ENCODE measurements around the gene COL6A2. TPM values are rescaled to one million over a fixed set of nuclear protein-coding genes. Genes with fewer than 3 reads are reported as not detected.
"Not testable (repeated sequence)": the region's sequence is repeated elsewhere in the genome, so short reads cannot be mapped to it uniquely, and the experiment has no call there.

COL6A2 gene
- total RNA-seq, 1 experiment from 2014 or later, result 22.0 TPM

DNA sequence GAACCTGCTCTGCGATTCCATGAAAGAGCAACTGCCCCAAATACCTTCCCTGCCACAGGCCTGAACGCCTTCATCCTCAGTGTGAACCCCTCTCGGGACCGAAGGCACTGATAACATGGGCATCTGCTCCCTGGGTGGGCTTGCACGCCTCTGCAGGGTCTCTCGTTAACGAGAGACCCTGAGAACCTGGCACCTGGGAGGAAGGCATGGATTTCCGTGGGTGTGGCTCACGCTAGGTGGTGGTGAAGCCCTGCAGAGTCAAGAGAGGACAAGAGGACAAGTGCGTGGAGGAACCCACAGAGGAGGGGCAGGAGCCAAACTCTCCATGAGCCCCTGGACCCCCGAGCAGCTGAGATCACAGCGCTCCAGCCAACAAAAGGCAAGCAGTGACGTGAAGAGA is 26.8 kb upstream of the COL6A2 start:
- no TSS peak for BruUV-seq (replicated peaks)
- POLR2A ChIA-PET (ENCODE audit: unreplicated experiment), result no interaction called here
- H3K4me3 ChIP-seq, result no peak overlapping the region
- intact Hi-C loops (cut with micrococcal nuclease; ENCODE audit: unreplicated experiment), result no loop called here
- H3F3A ChIP-seq (ENCODE audit: insufficient read depth, low read depth), result no peaks in the 10 kb centered on the region
- no peaks in the 10 kb centered on the region for H3K79me2 ChIP-seq (ENCODE audit: low read depth)
- no peaks in the 10 kb centered on the region for H3K27me3 ChIP-seq (ENCODE audit: insufficient read depth, low read depth)
- H4K20me1 ChIP-seq (ENCODE audit: insufficient read depth), result no peaks in the 10 kb centered on the region
- TF ChIP-seq EZH2 (IDR thresholded peaks at IDR 0.05; ENCODE audit: low read depth) (no peak), CTCF (conservative IDR thresholded peaks at IDR 0.05) (no peak)
- no peaks in the 10 kb centered on the region for H3K36me3 ChIP-seq (ENCODE audit: low read depth)
- H3K4me2 ChIP-seq, result no peak overlapping the region
- H3K9me2 ChIP-seq (ENCODE audit: insufficient read depth), result no peaks in the 10 kb centered on the region
- no peaks in the 10 kb centered on the region for H3K9me3 ChIP-seq (ENCODE audit: insufficient read depth, low read depth)
- H3K27ac ChIP-seq, result no peak overlapping the region
- H3K4me1 ChIP-seq (replicated peaks; ENCODE audit: insufficient read depth), result peaks cover 1% of the 10 kb centered on the region
- CTCF ChIA-PET, result no interaction called here
- DNase-seq, result no peak
- H2AFZ ChIP-seq, result no peak overlapping the region

GRCh38 chr21:46076724-46077123 is 21.2 kb upstream of the COL6A2 start:
- H3K36me3 ChIP-seq (ENCODE audit: low read depth); H3K79me2 ChIP-seq (ENCODE audit: low read depth); H3K9me3 ChIP-seq (ENCODE audit: insufficient read depth, low read depth); H2AFZ ChIP-seq; POLR2A ChIA-PET (ENCODE audit: unreplicated experiment); H3K27me3 ChIP-seq (ENCODE audit: insufficient read depth, low read depth); H3K4me3 ChIP-seq; H3K4me1 ChIP-seq (replicated peaks; ENCODE audit: insufficient read depth); H3K4me2 ChIP-seq; H4K20me1 ChIP-seq (ENCODE audit: insufficient read depth); intact Hi-C loops (cut with micrococcal nuclease; ENCODE audit: unreplicated experiment); H3K9me2 ChIP-seq (ENCODE audit: insufficient read depth); BruUV-seq (replicated peaks); CTCF ChIA-PET; H3K27ac ChIP-seq; DNase-seq; H3F3A ChIP-seq (ENCODE audit: insufficient read depth, low read depth): not testable (repeated sequence)

DNA sequence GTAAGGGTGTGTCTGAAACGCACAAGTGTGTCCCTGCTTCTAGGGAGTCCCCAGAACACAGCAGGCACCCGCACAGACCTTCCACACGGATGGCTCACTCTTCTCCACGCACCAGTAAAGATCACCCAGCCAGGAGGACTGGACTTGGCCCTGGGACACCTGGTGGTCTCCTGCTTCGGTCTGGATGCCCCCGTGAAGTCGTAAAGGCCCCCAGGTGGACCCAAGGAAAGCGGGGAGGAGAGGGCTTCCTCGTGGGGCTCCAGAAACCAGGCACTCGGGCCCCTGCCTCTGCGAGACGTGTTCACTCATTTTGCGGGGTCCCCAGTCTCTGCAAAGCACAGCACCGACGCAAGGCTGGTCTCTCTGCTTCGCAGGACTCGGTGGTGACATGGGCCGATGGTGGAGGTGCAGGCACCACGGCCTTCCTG is 20.2 kb upstream of the COL6A2 start:
- H3K4me1 ChIP-seq (replicated peaks; ENCODE audit: insufficient read depth), result no peaks in the 10 kb centered on the region
- intact Hi-C loops (cut with micrococcal nuclease; ENCODE audit: unreplicated experiment), result no loop called here
- H3K9me2 ChIP-seq (ENCODE audit: insufficient read depth), result no peaks in the 10 kb centered on the region
- no peaks in the 10 kb centered on the region for H3K9me3 ChIP-seq (ENCODE audit: insufficient read depth, low read depth)
- H3K27me3 ChIP-seq (ENCODE audit: insufficient read depth, low read depth), result no peaks in the 10 kb centered on the region
- CTCF ChIA-PET, result no interaction called here
- DNase-seq, result no peak
- no peak overlapping the region for H2AFZ ChIP-seq
- POLR2A ChIA-PET (ENCODE audit: unreplicated experiment), result no interaction called here
- no peaks in the 10 kb centered on the region for H4K20me1 ChIP-seq (ENCODE audit: insufficient read depth)
- H3K4me2 ChIP-seq, result no peak overlapping the region
- H3F3A ChIP-seq (ENCODE audit: insufficient read depth, low read depth), result no peaks in the 10 kb centered on the region
- no peaks in the 10 kb centered on the region for H3K36me3 ChIP-seq (ENCODE audit: low read depth)
- TF ChIP-seq EZH2 (IDR thresholded peaks at IDR 0.05; ENCODE audit: low read depth) (no peak), CTCF (conservative IDR thresholded peaks at IDR 0.05) (no peak)
- H3K4me3 ChIP-seq, result no peak overlapping the region
- H3K27ac ChIP-seq, result no peak overlapping the region
- BruUV-seq (replicated peaks), result no TSS peak
- H3K79me2 ChIP-seq (ENCODE audit: low read depth), result no peaks in the 10 kb centered on the region

DNA sequence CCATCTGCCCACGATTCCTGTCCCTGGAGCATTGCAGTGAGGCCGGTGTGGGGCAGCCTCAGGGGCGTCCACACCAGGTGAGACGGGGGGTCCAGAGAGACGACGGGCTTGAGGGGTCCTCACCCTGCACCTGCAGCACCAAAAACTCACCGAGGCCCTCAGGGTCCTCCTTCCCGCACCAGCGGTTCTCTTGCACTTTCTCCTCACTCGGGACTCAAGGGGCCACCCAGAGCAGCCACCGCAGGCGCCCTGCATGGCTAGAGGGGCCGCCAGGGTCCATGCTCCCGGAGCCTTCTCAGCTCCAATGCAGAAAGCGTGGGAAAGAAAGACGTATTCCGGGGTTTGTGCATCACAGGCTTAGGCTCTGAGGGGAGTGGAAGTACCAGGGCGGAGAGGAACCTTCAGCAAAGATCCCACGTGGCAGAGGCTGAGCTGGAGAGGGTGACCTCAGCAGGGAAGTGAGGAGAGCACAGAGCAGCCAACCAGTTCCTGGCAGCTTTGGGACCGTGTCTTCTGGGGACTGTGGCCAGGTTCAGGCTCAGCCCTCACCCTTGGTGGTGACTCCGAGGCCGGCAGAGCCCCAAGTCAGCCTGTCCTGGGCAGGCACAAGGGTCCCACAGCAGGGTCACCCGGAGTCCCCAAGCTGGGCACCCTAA is 19.5 kb upstream of the COL6A2 start:
- intact Hi-C loops (cut with micrococcal nuclease; ENCODE audit: unreplicated experiment), result no loop called here
- POLR2A ChIA-PET (ENCODE audit: unreplicated experiment), result no interaction called here

More for the DNA sequence above, 19.5 kb upstream of the COL6A2 start:
- CTCF ChIA-PET, result no interaction called here
- no peaks in the 10 kb centered on the region for H3K4me1 ChIP-seq (replicated peaks; ENCODE audit: insufficient read depth)
- H3K4me3 ChIP-seq, result no peak overlapping the region
- H3K9me3 ChIP-seq (ENCODE audit: insufficient read depth, low read depth), result no peaks in the 10 kb centered on the region
- H3K36me3 ChIP-seq (ENCODE audit: low read depth), result no peaks in the 10 kb centered on the region
- no peaks in the 10 kb centered on the region for H3K9me2 ChIP-seq (ENCODE audit: insufficient read depth)
- H2AFZ ChIP-seq, result no peak overlapping the region
- no TSS peak for BruUV-seq (replicated peaks)
- H3K27me3 ChIP-seq (ENCODE audit: insufficient read depth, low read depth), result no peaks in the 10 kb centered on the region
- H4K20me1 ChIP-seq (ENCODE audit: insufficient read depth), result no peaks in the 10 kb centered on the region
- no peak for DNase-seq
- no peak overlapping the region for H3K4me2 ChIP-seq
- TF ChIP-seq EZH2 (IDR thresholded peaks at IDR 0.05; ENCODE audit: low read depth), result no peak
- no peak for TF ChIP-seq CTCF (conservative IDR thresholded peaks at IDR 0.05)
- H3K79me2 ChIP-seq (ENCODE audit: low read depth), result no peaks in the 10 kb centered on the region
- H3K27ac ChIP-seq, result no peak overlapping the region
- no peaks in the 10 kb centered on the region for H3F3A ChIP-seq (ENCODE audit: insufficient read depth, low read depth)
